ENCODE results near the gene TH.
"Not testable (repeated sequence)": the region's sequence is repeated elsewhere in the genome, so short reads cannot be mapped to it uniquely, and the experiment has no call there.

TH gene

DNA sequence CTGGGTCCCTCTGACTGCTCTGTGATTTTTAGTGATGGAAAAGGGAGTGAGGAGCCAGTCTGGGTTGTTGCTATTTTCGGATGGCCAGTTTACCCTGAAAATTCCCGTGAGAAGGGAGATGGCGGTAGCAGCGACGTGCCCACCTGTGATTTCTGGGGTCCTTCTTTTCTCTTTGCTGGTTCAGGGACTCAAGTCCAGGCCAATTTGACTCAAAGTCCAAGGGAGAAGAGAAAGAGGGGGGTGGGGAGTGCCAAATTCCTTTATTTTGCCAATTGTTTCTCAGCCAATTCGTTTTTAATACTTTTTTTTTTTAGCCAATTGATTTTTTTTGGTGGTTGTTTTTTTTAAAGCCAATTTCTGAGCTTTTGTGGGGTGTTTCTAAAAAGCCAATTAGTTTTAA lies 39.4 kb downstream of the TH start:
- no peak for DNase-seq (ENCODE audit: low read depth in 1 of 2, low spot score in 1 of 2)

DNA sequence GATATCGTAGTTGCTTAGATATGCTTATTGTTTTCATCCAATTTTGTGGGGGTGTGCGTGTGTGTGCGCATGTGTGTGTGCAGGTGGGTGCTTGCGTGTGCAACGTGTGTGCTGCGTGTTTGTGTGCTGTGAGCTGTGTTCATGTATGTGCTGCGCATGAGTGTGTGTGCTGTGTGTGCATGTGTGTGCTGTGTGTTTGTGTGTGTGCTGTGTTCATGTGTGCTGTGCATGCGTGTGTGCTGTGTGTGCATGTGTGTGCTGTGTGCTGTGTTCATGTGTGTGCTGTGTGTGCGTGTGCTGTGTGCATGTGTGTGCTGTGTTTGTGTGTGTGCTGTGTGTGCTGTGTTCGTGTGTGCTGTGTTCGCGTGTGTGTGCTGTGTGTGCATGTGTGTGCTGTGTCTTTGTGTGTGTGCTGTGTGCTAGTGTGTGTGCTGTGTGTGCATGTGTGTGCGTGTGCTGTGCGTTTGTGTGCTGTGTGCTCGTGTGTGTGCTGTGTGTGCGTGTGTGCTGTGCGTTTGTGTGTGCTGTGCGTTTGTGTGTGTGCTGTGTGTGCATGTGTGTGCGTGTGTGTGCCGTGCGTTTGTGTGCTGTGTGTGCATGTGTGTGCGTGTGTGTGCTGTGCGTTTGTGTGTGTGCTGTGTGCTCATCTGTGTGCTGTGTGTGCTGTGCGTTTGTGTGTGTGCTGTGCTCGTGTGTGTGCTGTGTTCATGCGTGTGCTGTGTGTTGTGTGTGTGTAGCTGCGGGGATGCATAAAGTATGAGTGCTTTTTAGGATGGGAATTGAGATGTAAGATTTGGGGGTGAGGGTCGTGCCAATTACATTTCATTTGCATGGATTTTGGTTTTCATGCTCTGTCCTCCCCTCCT lies 40.0 kb downstream of the TH start:
- no peak for DNase-seq (ENCODE audit: low read depth in 1 of 2, low spot score in 1 of 2)

DNA sequence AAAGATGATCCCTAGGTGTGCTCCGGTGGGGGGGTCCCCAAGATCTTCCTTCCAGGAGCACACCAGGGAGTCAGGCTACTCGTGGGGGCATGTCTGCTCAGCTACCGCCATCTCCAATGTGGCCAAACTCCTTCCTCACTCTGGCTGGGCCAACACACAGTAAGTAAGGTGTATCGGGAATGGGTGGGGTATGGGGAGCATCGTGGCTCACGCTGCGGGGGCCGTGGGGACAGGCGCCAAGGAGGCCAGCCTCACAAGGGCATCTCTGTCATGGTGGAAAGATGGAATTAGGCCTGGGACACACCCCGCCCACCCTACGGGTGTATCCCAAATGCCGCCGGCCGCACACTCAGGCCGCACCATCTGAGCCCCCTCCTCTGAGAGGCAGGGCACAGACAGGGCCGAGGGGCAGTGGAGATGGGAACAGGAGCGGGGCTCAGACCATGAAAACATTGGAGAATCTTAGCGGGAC lies 40.7 kb downstream of the TH start:
- no peak for DNase-seq (ENCODE audit: low read depth in 1 of 2, low spot score in 1 of 2)

GRCh38 chr11:2129699-2130366 lies 41.8 kb downstream of the TH start:
- DNase-seq (ENCODE audit: low read depth in 1 of 2, low spot score in 1 of 2), result no peak

DNA sequence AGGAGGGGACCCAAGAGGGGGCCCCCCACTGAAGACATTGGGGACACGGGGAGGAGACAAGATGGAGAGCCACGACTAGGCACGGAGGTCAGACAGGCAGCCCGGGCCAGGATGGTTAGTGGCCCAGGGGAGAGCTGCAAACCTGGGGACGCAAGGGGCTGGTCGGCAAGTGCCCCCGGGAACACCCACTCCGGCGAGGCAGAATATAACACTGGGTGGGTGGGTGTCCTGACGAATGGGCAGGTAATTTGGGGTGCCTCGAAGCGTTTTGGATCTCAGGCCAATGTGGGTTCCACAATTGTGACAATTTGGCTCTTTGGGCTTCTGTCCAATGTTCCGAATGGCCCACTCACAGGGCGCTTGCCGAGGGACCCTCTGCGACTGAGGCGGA lies 42.3 kb downstream of the TH start:
- DNase-seq (ENCODE audit: low read depth in 1 of 2, low spot score in 1 of 2), result no peak

GRCh38 chr11:2128511-2129307 lies 42.9 kb downstream of the TH start:
- no peak for DNase-seq (ENCODE audit: low read depth in 1 of 2, low spot score in 1 of 2)

- no peak for DNase-seq (ENCODE audit: low read depth in 1 of 2, low spot score in 1 of 2)
These were observed 43.5 kb downstream of the TH start for GRCh38 chr11:2128130-2128510.

DNA sequence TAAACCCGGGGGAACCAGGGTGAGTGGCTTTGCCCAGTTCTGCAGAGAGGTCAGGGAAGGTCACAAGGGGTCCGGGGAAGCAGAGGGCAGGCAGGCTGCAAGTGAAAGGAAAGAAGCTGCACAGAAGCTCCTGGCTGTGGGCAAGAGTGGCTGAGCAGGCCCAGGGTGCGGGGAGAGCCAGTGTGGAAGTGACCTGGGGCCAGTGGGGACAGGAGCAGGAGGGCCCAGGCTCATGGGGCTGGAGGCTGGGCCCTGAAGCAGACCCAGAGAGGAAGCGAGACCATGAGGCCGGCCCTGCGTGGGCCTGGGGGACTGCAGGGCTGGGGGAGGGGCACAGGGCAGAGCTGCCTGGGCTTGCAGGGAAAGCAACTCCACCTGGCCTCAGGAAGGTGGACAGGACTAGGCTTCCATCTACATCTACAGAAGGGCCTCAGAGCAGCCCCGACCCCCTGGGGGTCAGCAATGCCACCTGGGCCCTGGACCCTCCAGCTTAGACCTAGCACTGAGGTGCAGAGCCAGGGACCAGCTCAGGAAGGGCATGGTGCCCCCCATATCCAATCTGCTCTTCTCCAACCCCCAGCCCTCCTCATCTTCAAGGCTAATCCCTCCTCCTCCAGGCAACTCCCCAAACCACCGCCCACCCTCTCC lies 44.0 kb downstream of the TH start:
- DNase-seq (ENCODE audit: low read depth in 1 of 2, low spot score in 1 of 2), result no peak

DNA sequence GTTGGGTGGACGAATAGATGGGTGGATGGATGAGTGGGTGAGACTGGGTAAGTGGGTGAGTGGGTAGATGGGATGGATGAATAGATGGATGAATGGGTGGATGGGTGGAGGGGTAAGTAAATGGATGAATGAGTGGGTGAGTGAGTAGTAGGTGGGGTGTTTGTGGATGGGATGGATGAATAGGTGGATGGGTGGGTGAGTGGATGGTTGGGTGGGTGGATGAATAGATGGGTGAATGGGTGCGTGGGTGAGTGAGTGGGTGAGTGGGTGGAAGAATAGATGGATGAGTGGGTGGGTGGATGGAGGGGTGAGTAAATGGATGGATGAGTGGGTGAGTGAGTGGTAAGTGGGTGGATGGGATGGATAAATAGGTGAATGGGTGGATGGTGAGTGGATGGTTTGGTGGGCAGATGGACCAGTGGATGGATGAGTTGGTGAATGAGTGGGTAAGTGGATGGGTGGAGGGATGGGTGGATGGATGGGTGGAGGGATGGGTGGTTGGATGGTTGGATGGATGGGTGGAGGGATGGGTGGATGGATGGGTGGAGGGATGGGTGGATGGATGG lies 45.0 kb downstream of the TH start:
- DNase-seq (ENCODE audit: low read depth in 1 of 2, low spot score in 1 of 2), result no peak

DNA sequence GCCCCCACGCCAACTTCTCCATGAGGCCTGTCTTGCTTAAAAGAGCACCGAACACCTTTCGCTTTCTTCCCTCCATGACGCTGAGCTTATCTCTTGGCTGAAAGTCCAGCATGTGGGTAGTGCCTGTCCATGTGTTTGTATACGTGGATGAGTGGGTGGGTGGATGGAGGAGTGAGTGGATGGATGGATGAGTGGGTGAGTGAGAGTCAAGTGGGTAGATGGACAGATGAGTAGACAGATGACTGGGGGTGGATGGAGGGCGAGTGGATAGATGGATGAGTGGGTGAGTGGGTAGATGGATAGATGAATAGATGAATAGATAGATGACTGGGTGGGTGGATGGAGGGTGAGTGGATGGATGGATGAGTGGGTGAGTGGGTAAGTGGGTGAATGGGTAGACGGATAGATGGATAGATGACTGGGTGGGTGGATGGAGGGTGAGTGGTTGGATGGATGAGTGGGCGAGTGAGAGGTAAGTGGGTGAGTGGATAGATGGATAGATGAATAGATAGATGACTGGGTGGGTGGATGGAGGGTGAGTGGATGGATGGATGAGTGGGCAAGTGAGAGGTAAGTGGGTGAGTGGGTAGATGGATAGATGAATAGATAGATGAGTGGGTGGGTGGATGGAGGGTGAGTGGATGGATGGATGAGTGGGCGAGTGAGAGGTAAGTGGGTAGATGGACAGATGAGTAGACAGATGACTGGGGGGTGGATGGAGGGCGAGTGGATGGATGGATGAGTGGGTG lies 46.7 kb downstream of the TH start:
- not testable (repeated sequence) for DNase-seq (ENCODE audit: low read depth in 1 of 2, low spot score in 1 of 2)

- no peak for DNase-seq (ENCODE audit: low read depth in 1 of 2, low spot score in 1 of 2)
These were observed 48.0 kb downstream of the TH start for GRCh38 chr11:2123628-2123960.

DNA sequence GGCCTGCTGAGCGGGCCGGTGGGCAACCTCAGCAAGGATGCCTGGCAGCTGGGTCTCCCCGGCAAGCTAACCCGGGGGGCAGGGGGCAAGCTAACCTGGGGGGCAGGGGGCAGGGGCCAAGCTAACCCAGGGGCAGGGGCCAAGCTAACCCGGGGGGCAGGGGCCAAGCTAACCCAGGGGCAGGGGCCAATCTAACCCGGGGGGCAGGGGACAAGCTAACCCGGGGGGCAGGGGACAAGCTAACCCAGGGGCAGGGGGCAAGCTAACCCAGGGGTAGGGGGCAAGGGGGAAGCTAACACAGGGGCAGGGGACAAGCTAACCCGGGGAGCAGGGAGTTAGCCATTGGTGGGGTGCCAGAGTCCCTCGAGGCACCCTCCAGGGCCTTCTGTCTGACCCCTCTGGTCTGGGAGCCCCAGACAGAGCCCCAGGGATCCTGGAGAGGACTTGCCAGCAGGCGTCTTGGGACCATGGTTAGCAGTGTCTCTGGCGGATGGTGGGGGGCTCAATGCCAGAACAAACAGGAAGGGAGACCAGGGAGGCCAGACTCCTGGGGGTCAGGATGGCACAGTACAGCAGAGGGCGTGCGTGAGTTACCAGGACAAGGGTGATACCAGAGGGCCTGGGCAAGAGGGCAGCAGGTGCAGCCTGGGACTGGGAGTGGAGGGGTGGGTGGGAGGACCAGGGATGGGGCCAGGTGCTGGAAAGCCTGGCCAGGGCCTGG lies 48.5 kb downstream of the TH start:
- no peak for DNase-seq (ENCODE audit: low read depth in 1 of 2, low spot score in 1 of 2)

- no peak for DNase-seq (ENCODE audit: low read depth in 1 of 2, low spot score in 1 of 2)
These were observed 49.3 kb downstream of the TH start for GRCh38 chr11:2122222-2122906.

GRCh38 chr11:2121227-2122130 lies 50.1 kb downstream of the TH start:
- DNase-seq (ENCODE audit: low read depth in 1 of 2, low spot score in 1 of 2), result no peak

DNA sequence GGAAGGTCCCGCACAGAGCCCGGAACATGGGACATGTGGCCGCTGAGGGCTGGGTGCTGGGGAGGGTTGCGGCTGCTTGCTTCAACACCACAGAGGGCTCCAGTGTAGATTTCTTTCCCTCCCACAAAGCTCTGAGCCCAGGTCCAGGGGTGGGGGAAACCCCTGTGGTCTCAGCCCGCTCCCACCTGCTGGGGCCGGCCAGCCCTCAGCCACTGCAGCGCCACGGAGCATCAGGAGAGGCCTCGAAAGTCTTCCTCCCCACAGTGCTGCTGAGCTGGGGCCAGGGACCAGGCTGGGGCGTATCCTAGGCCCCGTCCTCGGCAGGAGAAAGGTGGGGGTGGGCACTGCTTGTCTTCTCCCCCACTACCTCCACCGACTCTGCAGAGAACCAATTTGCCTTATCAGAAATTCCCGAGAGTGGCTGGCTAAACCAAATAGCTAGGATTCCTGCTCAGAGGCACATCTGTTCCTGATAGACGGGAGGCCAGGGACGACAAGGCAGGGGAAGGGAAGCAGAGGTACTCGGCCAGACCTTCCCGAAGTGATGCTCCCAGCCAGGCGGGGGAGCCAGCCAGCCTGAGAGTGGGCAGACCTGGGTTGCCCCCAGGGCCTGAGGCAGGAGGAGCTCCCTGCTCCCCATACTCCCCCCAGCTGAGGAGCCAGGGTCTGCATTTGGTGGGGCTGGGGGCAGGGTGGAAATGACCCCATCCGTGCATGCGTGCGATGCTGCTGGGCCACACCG lies 51.1 kb downstream of the TH start:
- DNase-seq (ENCODE audit: low read depth in 1 of 2, low spot score in 1 of 2), result no peak

- DNase-seq (ENCODE audit: low read depth in 1 of 2, low spot score in 1 of 2), result no peak
These were observed 52.9 kb downstream of the TH start for GRCh38 chr11:2118677-2119076.

- DNase-seq (ENCODE audit: low read depth in 1 of 2, low spot score in 1 of 2), result no peak
These were observed 54.9 kb downstream of the TH start for GRCh38 chr11:2116680-2117079.
